ENCODE results near the gene CTIF.

- TF ChIP-seq POLR2A (IDR thresholded peaks at IDR 0.05; ENCODE audit: low read depth, low read length) (no peak), TAF1 (IDR thresholded peaks at IDR 0.05; ENCODE audit: low read depth, low read length) (no peak), POLR2AphosphoS5 (IDR thresholded peaks at IDR 0.05; ENCODE audit: low read depth, low read length) (no peak)
These were observed 333.7 kb downstream of the CTIF start for GRCh38 chr18:48872234-48873145.

Data from GM12891 (cell line).